AG10803 (cell line): ENCODE results near the gene GPR82.

Experiments used
- DNase-seq: peaks from one replicate; pipeline ENCODE4 v3.0.0; 2010; ENCODE audit warnings: low read depth
- H3K4me3 ChIP-seq: 2 replicates; pipeline ENCODE4 v1.5.1; 2011; ENCODE audit warnings: mild to moderate bottlenecking, low read length, control low read depth
- TF ChIP-seq, protein P1 (sequence below): conservative IDR thresholded peaks from 2 replicates; pipeline ENCODE4 v1.5.1; 2011; ENCODE audit warnings: mild to moderate bottlenecking, low read length, control low read depth, inconsistent platforms

The GPR82 gene

DNA sequence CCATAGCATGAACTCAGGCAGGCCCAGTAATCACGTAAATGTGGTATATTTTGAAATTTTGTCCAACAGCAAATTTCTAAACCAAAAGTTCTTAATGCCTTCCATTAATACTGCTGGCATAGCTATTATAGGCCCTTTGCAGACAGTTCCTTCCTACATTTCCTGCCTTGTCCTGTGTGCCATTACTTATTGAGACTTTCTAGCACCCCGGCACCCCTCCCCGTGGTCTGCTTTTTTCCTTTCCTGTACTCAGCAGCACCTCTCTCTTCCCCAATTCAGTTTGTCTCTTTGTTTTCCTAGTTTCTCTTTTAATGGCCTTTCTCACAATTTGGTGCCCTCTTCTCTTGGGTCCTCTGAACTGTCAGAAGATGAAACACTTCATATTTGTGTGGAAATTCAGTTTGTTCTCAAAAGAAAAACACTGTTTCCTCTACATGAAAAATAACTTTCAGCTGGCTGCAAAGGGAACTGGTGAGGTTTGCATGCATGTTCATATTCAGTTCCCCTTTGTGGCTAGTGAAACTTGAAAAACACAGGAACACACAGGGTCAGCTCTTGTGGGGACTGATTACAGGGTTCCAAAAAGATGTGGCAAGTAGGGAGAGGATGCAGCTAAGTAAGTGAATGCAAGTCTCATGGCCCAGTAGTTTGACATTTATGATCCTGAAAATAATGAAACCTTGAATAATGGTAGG is 18.2 kb upstream of the GPR82 start:
- H3K4me3 ChIP-seq = no peak overlapping the region
- DNase-seq = no peak
- TF ChIP-seq, protein P1, sequence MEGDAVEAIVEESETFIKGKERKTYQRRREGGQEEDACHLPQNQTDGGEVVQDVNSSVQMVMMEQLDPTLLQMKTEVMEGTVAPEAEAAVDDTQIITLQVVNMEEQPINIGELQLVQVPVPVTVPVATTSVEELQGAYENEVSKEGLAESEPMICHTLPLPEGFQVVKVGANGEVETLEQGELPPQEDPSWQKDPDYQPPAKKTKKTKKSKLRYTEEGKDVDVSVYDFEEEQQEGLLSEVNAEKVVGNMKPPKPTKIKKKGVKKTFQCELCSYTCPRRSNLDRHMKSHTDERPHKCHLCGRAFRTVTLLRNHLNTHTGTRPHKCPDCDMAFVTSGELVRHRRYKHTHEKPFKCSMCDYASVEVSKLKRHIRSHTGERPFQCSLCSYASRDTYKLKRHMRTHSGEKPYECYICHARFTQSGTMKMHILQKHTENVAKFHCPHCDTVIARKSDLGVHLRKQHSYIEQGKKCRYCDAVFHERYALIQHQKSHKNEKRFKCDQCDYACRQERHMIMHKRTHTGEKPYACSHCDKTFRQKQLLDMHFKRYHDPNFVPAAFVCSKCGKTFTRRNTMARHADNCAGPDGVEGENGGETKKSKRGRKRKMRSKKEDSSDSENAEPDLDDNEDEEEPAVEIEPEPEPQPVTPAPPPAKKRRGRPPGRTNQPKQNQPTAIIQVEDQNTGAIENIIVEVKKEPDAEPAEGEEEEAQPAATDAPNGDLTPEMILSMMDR = no peak

DNA sequence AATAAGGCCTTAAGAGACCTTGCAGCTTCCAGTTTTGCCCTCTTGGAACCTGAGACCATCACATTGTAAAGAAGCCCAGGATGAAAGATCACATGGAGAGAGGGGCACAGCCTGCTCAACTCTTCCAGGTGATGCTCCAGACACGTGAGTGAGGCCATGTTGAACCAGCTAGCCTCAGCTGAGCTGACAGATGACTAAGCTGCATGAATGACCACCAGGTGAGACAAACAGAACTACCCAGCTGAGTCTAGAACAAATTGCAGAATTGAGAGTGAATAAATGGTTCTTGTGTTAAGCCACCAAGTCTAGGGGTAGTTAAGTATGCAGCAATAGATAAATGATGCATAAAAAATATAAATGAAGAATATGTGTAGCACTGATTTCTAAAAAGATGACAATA is 16.8 kb upstream of the GPR82 start:
- no peak overlapping the region for H3K4me3 ChIP-seq
- TF ChIP-seq, protein P1 = no peak
- no peak for DNase-seq

DNA sequence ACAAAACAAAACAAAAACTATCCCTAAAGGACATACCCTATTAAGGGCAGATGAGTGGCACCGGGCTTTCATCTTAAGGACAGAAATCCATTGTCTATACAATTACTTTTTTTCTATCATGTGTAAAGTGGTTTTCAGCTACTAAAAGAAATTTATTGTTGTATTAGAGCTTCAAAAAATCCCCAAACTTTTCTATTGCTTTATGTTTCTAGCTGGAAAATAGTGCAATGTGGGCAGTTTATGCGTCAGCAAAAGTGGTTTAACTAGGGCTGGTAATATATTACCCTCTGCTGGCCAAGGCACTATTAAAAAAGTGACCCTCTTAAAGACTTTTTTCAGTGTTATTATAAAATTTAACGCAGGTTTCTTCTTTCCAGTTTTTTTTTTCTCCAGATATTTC is 15.5 kb upstream of the GPR82 start:
- TF ChIP-seq, protein P1 = no peak
- DNase-seq = no peak
- no peak overlapping the region for H3K4me3 ChIP-seq

DNA sequence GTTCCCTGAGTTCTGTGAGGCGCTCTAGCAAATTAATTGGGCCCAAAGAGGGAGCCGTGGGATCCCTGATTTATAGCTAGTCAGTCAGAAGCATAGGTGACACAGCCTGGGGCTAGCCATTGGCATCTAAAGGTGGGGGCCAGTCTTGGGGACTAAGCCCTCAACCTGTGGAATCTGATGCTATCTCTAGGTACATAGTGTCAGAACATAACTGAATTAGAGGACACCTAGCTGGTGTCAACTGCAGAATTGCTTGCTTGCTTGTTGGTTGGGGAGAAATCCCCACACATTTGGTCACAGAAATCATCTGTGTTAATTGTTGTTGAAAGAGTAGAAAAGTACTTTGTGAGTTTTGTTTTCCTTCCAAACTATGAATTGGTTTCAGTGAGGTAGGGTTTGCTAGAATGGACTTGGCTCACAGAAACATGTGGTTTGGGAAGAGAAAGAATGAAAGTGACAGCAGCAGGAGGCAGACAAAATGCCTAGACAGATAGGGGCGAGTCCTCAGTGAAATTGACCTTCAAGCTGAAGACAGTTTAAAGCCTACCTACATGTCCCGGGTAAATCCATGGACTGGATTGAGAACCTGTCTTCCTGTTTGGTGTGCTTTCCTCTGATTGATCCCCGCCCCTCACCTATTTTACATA is 12.8 kb upstream of the GPR82 start:
- no peak overlapping the region for H3K4me3 ChIP-seq
- TF ChIP-seq, protein P1 = no peak
- DNase-seq = no peak

DNA sequence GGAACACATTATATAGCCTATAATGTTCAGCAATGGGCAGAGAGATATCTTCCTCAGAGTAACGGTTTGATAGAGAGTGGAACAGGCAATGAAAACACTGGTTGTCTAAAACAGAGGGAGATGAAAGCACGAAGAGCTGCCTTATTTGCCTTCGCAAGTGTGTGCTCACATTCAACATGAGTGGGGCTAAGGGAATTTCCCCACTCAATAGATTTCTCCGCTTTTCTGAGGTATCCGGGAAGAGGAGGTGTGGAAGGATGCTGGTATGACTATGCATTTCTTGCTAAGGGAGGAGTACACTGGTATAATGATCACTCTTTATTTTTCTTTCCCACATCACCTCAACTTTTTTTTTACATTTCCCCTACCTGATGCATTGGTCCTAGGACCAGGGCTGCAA is 7.8 kb upstream of the GPR82 start:
- TF ChIP-seq, protein P1 = no peak
- no peak overlapping the region for H3K4me3 ChIP-seq
- no peak for DNase-seq

DNA sequence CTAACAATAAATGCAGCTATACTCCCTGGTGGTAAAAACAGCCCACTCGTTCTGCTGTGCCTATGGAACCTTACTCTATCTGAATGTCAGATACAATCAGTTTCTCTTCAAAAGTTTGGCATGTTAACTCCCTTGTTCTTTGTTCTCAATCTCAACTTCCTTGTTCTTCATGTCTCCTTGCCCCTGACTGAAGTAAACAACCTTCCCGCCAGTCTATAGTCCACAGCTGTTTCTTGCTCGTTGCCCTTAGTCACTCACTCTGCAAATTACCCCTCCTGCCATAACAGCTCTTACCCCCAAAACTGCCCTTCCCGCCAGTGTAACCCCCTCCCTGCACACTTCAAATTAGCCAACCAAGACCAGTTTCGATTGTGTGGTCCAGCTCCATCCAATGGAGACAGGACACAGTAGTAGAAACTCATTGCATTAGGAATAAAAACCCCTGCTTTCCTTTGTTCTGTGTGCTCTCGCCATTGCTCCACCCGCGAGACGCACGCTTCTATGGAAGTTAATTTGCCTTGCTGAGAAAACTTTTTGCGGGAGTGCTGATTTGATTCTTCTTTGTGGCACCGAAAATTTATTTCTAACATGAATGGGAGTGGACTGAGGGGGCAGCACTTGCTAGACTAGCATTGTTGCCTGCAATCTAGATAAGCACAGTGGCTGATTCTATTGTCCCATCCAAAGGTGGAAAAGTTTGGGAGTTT is 7.1 kb upstream of the GPR82 start:
- no peak for DNase-seq
- no peak overlapping the region for H3K4me3 ChIP-seq
- TF ChIP-seq, protein P1 = no peak
